ENCODE data around the gene SEC16A.

The SEC16A gene

DNA sequence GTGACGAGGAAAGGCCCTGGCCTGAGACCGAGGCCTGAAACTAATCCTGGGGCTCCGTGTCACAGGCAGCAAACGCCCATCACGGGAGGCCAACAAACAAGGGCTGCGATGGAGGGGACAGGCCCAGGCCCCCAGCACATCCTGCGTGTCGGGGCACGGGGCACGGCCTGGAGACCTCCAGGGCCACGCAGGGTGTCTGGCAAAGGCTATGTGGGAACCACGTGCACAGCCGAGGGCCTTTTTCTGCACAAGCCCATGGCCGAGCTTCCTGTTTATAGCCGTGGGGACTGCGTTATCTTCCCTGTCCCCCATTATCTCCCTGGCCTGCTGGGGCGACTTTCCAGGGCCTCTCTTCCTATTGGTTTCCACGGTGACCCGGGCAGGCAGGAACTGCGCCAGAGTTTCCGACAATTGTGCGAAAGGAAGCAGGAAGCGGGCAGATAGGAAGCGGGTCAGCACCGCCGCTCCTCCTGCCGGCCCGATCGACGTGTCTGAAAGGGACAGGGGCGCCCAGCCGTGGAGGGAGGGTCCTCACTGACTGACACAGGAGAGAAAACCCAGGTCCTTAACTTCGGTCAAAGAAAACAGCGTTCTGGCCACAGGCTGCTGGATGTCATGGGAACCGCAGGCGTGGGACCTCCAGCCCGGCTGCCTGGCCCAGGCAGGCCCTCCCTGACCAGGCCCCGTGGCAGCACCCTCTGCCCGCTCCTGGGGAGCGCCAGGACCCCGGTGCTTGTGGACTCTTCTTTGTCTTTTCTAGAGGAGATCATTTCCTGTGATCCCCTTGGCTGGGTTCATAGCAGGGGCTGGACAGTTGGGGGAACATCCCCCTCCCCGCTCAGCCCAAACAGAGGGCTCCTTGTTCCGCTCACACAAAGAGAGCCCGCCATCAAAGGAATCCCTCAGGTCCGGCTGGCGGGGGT lies 29.1 kb upstream of the SEC16A start:
- H3K27ac Mint-ChIP-seq, result no peak overlapping the region
- peaks cover 4% of the 10 kb centered on the region for H3K36me3 Mint-ChIP-seq (ENCODE audit: low read depth)
- no peaks in the 10 kb centered on the region for H3K4me1 Mint-ChIP-seq (ENCODE audit: low read depth)

GRCh38 chr9:136511144-136511669 lies 28.4 kb upstream of the SEC16A start:
- Mint-ChIP-seq H3K4me1 (ENCODE audit: low read depth) (no peaks in the 10 kb centered on the region), H3K36me3 (ENCODE audit: low read depth) (peaks cover 4% of the 10 kb centered on the region), H3K9me3 (no peaks in the 10 kb centered on the region), H3K27ac (no peak overlapping the region), H3K27me3 (no peaks in the 10 kb centered on the region), H3K4me3 (no peak overlapping the region)

More for the DNA sequence above, 29.1 kb upstream of the SEC16A start:
- Mint-ChIP-seq H3K4me3 (no peak overlapping the region), H3K9me3 (no peaks in the 10 kb centered on the region), H3K27me3 (no peaks in the 10 kb centered on the region)

GRCh38 chr9:136510561-136510960 lies 27.7 kb upstream of the SEC16A start:
- H3K4me3 Mint-ChIP-seq, result no peak overlapping the region
- H3K9me3 Mint-ChIP-seq, result no peaks in the 10 kb centered on the region
- no peaks in the 10 kb centered on the region for H3K27me3 Mint-ChIP-seq
- no peaks in the 10 kb centered on the region for H3K4me1 Mint-ChIP-seq (ENCODE audit: low read depth)
- no peak overlapping the region for H3K27ac Mint-ChIP-seq
- peaks cover 4% of the 10 kb centered on the region for H3K36me3 Mint-ChIP-seq (ENCODE audit: low read depth)

DNA sequence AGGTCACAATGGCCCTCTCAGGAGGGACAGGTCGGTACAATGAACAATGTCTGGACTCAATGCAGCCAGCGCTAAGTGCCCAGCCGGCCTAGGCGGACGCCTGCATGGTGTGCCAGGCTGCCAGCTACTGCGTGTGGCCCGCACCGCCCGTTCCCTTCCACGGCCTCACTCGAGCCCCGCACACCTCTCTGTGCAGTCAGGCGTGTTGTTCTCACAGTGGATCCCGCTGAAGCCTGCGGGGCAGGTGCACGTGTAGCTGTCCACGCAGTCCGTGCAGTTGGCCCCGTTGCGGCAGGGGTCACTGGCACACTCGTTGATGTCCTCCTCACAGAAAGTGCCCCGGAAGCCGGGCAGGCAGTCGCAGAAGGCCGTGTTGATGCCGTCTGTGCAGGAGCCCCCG lies 26.7 kb upstream of the SEC16A start:
- no peak overlapping the region for H3K4me3 Mint-ChIP-seq
- H3K4me1 Mint-ChIP-seq (ENCODE audit: low read depth), result no peaks in the 10 kb centered on the region
- no peak overlapping the region for H3K27ac Mint-ChIP-seq

DNA sequence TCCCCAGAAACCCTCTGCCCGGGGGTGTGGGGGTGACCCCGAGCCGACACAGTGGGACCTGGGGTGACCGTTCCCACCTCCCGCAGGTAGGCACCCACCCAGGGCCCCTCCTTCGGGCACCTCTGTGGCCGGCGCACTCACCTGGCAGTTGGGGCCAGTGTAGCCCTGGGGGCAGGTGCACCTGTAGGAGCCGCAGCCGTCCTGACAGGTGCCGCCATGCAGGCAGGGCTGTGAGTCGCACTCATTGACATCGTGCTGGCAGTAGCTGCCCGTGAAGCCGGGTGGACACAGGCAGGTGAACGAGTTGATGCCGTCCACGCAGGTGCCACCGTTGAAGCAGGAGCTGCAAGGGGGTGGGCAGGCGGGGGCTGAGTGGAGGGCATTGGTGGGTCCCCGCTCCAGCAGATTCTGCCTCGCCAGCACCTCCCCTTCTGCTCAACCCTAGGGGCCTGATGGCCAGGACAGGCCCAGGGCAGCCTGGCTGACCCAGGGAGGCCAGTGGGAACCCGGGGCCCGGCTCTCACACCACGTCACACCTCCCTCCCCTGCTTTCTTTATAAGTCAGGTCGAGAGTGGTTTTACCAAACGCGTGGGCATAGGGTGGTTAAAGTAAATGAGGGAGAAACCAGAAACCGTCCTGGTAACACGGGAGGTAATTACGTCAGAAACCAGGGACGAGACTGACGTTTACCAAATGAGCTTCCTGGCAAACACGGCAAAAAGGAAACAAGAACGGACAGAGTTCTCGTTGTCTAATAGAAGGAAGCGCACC lies 26.1 kb upstream of the SEC16A start:
- Mint-ChIP-seq H3K9me3 (no peaks in the 10 kb centered on the region), H3K4me1 (ENCODE audit: low read depth) (no peaks in the 10 kb centered on the region), H3K27me3 (no peaks in the 10 kb centered on the region), H3K36me3 (ENCODE audit: low read depth) (peaks cover 8% of the 10 kb centered on the region), H3K4me3 (no peak overlapping the region), H3K27ac (no peak overlapping the region)

More for the DNA sequence above, 26.7 kb upstream of the SEC16A start:
- no peaks in the 10 kb centered on the region for H3K27me3 Mint-ChIP-seq
- H3K9me3 Mint-ChIP-seq, result no peaks in the 10 kb centered on the region
- peaks cover 4% of the 10 kb centered on the region for H3K36me3 Mint-ChIP-seq (ENCODE audit: low read depth)

GRCh38 chr9:136507992-136508375 lies 25.1 kb upstream of the SEC16A start:
- no peaks in the 10 kb centered on the region for H3K4me1 Mint-ChIP-seq (ENCODE audit: low read depth)
- no peak overlapping the region for H3K27ac Mint-ChIP-seq
- H3K36me3 Mint-ChIP-seq (ENCODE audit: low read depth), result peaks cover 4% of the 10 kb centered on the region

DNA sequence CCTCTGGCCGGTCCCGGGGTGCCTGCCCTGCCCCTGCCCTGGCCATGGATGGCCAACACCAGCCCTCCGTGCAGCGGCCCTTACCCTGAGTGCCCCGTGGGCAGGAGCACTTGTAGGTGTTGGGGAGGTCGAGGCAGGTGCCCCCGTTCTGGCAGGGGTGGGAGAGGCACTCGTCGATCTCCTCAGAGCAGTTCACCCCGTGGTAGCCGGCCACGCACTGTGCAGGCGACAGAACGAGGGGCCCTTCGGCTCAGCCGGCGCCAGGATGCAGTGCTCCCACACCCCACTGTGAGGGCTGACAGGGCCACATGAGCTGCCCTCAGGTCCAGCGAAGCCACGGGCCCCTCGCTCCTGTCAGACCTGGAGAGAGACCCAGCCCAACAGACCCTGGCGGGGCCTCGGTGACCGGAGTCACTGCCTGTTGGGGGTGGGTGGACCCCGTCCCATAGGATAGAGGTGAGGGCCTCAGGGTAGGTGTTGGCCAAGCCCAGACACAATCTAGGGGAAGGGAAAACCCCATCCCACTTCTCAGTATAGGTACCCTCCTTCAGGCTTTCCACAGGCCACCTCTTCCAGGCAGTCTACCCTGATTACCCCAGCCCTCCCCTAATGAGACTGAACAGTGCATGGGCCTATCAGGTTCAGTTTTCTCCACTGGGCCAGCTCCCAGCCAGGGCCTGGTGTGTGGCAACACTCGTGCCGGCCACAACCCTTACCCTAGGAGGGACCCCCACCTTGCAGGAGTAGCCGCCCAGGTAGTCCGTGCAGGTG lies 24.6 kb upstream of the SEC16A start:
- Mint-ChIP-seq H3K4me1 (ENCODE audit: low read depth) (no peaks in the 10 kb centered on the region), H3K36me3 (ENCODE audit: low read depth) (peaks cover 9% of the 10 kb centered on the region), H3K4me3 (no peak overlapping the region), H3K27ac (no peak overlapping the region), H3K9me3 (no peaks in the 10 kb centered on the region), H3K27me3 (no peaks in the 10 kb centered on the region)

More at GRCh38 chr9:136507992-136508375, 25.1 kb upstream of the SEC16A start:
- H3K27me3 Mint-ChIP-seq, result no peaks in the 10 kb centered on the region
- no peaks in the 10 kb centered on the region for H3K9me3 Mint-ChIP-seq
- H3K4me3 Mint-ChIP-seq, result no peak overlapping the region

DNA sequence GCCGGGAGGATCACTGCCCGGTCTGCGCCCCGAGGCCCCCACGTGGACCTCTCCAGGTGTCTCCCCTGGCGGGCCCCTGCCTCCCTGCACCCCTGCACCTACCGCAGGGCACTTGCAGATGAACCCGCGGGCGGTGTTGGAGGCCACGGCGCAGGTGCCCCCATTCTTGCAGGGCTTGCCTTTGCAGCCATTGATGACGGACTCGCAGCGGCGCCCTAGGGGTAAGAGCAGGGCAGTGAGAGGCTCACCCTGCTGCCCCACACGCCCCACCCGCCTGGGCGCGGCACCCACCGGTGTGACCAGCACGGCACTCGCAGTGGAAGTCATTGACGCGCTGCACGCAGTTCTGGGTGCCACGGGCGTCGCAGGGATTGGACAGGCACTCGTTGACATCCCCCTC lies 23.6 kb upstream of the SEC16A start:
- Mint-ChIP-seq H3K9me3 (no peaks in the 10 kb centered on the region), H3K4me3 (no peak overlapping the region), H3K4me1 (ENCODE audit: low read depth) (no peaks in the 10 kb centered on the region), H3K27me3 (no peaks in the 10 kb centered on the region), H3K27ac (no peak overlapping the region), H3K36me3 (ENCODE audit: low read depth) (peaks cover 10% of the 10 kb centered on the region)

- H3K27ac Mint-ChIP-seq, result no peak overlapping the region
- peaks cover 13% of the 10 kb centered on the region for H3K36me3 Mint-ChIP-seq (ENCODE audit: low read depth)
- no peaks in the 10 kb centered on the region for H3K9me3 Mint-ChIP-seq
- H3K27me3 Mint-ChIP-seq, result no peaks in the 10 kb centered on the region
- H3K4me3 Mint-ChIP-seq, result no peak overlapping the region
- H3K4me1 Mint-ChIP-seq (ENCODE audit: low read depth), result no peaks in the 10 kb centered on the region
These were observed 22.9 kb upstream of the SEC16A start for GRCh38 chr9:136505406-136506403.

- Mint-ChIP-seq H3K9me3 (no peaks in the 10 kb centered on the region), H3K36me3 (ENCODE audit: low read depth) (peaks cover 15% of the 10 kb centered on the region), H3K4me1 (ENCODE audit: low read depth) (no peaks in the 10 kb centered on the region), H3K4me3 (no peak overlapping the region), H3K27ac (no peak overlapping the region), H3K27me3 (no peaks in the 10 kb centered on the region)
These were observed 21.9 kb upstream of the SEC16A start for GRCh38 chr9:136504512-136505348.

DNA sequence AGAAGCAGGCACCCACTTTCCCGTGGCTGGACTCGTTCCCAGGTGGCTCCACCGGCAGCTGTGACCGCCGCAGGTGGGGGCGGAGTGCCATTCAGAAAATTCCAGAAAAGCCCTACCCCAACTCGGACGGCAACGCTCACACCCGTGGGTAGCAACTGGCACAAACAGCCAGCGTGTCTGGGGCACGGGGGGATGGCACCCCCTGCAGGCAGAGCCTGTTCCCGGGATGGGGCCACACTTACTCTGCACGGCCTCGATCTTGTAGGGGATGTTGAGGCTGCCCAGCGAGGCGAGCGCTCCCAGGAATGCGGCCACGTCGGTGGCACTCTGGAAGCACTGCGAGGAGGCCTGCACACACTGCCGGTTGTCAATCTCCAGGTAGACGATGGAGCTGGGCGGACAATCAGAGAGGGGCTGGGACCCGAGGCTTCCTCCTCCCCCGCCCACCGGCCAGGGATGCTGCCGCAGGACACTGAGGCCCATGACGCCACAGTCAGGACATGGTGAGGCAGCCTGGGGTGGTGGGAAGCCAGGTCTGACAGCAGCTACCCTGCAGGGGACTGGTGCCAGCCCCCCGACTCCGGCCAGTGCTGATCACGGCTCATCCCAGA lies 20.2 kb upstream of the SEC16A start:
- Mint-ChIP-seq H3K36me3 (ENCODE audit: low read depth) (peaks cover 24% of the 10 kb centered on the region), H3K9me3 (no peaks in the 10 kb centered on the region), H3K27ac (no peak overlapping the region), H3K4me1 (ENCODE audit: low read depth) (no peaks in the 10 kb centered on the region), H3K27me3 (no peaks in the 10 kb centered on the region), H3K4me3 (no peak overlapping the region)

GRCh38 chr9:136502196-136502595 lies 19.4 kb upstream of the SEC16A start:
- Mint-ChIP-seq H3K27me3 (no peaks in the 10 kb centered on the region), H3K36me3 (ENCODE audit: low read depth) (peaks cover 27% of the 10 kb centered on the region)

GRCh38 chr9:136501686-136502085 lies 18.8 kb upstream of the SEC16A start:
- H3K27ac Mint-ChIP-seq, result no peak overlapping the region
- no peak overlapping the region for H3K4me3 Mint-ChIP-seq
- no peaks in the 10 kb centered on the region for H3K9me3 Mint-ChIP-seq
- H3K4me1 Mint-ChIP-seq (ENCODE audit: low read depth), result no peaks in the 10 kb centered on the region
- H3K27me3 Mint-ChIP-seq, result no peaks in the 10 kb centered on the region
- H3K36me3 Mint-ChIP-seq (ENCODE audit: low read depth), result peaks cover 27% of the 10 kb centered on the region

More at GRCh38 chr9:136502196-136502595, 19.4 kb upstream of the SEC16A start:
- H3K9me3 Mint-ChIP-seq, result no peaks in the 10 kb centered on the region
- H3K27ac Mint-ChIP-seq, result no peak overlapping the region
- no peaks in the 10 kb centered on the region for H3K4me1 Mint-ChIP-seq (ENCODE audit: low read depth)
- no peak overlapping the region for H3K4me3 Mint-ChIP-seq
